Stimulated activated naive B cell treated with anti-CD40 and anti-IgM and Interleukin-4, amounts not matched to agents 10 μg/mL and 1 μg/mL and 100 μg/mL, for 72 hours (primary cell): ENCODE measurements around the gene GRXCR1.

Experiments used
- ATAC-seq, 2 donors: fragments of 150-1000 bp; cut with Tn5 transposase; replicated peaks; 2 replicates each; pipeline ENCODE4 v1.10.0; 2021; ENCODE audit warnings: moderate library complexity in 1 of 2
- DNase-seq: peaks from one replicate; pipeline ENCODE4 v3.0.0; 2021
- H3K27ac Mint-ChIP-seq: one replicate; pipeline ENCODE4 v1.8.0; 2022; ENCODE audit warnings: mild to moderate bottlenecking, mixed read lengths
- H3K27me3 Mint-ChIP-seq, 2 donors: one replicate each; pipeline ENCODE4 v1.8.0; 2022; ENCODE audit warnings: mixed read lengths in 2 of 2
- H3K36me3 Mint-ChIP-seq, 2 donors: one replicate each; pipeline ENCODE4 v1.8.0; 2022; ENCODE audit warnings: mixed read lengths in 2 of 2, mild to moderate bottlenecking in 1 of 2
- H3K4me1 Mint-ChIP-seq, 2 donors: one replicate each; pipeline ENCODE4 v1.8.0; 2022; ENCODE audit warnings: mixed read lengths in 2 of 2, mild to moderate bottlenecking in 1 of 2
- H3K4me3 Mint-ChIP-seq, 2 donors: one replicate each; pipeline ENCODE4 v1.8.0; 2022; ENCODE audit warnings: mild to moderate bottlenecking in 2 of 2, mixed read lengths in 2 of 2, moderate library complexity in 1 of 2
- H3K9me3 Mint-ChIP-seq, 2 donors: one replicate each; pipeline ENCODE4 v1.8.0; 2022; ENCODE audit warnings: mixed read lengths in 2 of 2, mild to moderate bottlenecking in 1 of 2

The GRXCR1 gene

GRCh38 chr4:42906891-42907759, 14.6 kb downstream of the GRXCR1 start:
- no peak overlapping the region for H3K4me3 Mint-ChIP-seq
- no peaks in the 10 kb centered on the region for H3K36me3 Mint-ChIP-seq
- H3K27me3 Mint-ChIP-seq, result peaks cover 8 to 23% of the 10 kb centered on the region in 2 donors
- H3K4me1 Mint-ChIP-seq, result no peaks in the 10 kb centered on the region
- H3K9me3 Mint-ChIP-seq, result no peaks in the 10 kb centered on the region
- DNase-seq, result no peak
- ATAC-seq, result no peak
- H3K27ac Mint-ChIP-seq, result no peak overlapping the region

DNA sequence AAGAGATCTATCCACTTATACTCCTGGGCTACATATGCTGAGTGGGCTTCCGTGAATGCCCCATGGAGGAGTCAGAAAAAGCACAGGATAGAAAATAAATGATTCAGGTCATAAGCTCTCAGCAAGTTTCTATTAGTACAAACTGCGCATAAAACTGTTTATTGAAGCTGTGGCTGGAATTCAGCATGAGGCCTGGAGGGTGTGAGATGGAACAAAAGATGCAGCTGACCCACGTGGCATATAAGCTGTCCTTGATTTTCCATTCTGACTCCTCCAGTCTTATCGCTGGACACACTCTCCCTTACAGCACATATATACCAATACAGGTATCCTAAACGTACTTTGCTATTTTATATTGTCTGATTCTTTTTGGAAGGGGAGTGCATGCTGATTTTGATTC, 17.9 kb downstream of the GRXCR1 start:
- Mint-ChIP-seq H3K4me1 (no peaks in the 10 kb centered on the region), H3K27ac (no peak overlapping the region), H3K9me3 (no peaks in the 10 kb centered on the region), H3K4me3 (no peak overlapping the region), H3K27me3 (peaks cover 2 to 14% of the 10 kb centered on the region in 2 donors), H3K36me3 (no peaks in the 10 kb centered on the region)
- ATAC-seq (no peak), DNase-seq (no peak)

DNA sequence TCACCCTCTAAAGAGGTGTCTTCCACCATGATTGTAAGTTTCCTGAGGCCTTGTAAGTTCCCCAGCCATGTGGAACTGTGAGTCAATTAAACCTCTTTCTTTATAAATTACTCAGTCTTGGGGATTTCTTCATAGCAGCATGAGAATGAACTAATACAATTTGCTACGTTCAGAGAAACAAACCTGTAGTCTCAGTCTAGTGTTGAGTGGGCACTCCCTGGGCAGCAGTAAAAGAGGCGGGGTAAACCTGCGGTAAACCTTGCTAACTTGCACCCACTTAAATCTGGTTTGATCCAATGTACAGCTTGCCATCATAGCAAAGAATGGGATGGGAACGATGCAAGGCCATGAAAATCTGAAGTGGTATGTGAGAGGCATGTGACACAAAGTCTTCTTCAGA, 22.4 kb downstream of the GRXCR1 start:
- Mint-ChIP-seq H3K4me1 (no peaks in the 10 kb centered on the region), H3K4me3 (no peak overlapping the region), H3K36me3 (no peaks in the 10 kb centered on the region), H3K9me3 (peaks cover 0 to 3% of the 10 kb centered on the region in 2 donors), H3K27ac (no peak overlapping the region), H3K27me3 (peaks cover 0 to 10% of the 10 kb centered on the region in 2 donors)
- no peak for DNase-seq
- ATAC-seq, result no peak

GRCh38 chr4:42915484-42915883, 23.0 kb downstream of the GRXCR1 start:
- peaks cover 0 to 3% of the 10 kb centered on the region in 2 donors for H3K9me3 Mint-ChIP-seq
- no peaks in the 10 kb centered on the region for H3K36me3 Mint-ChIP-seq
- H3K4me1 Mint-ChIP-seq, result no peaks in the 10 kb centered on the region
- no peak overlapping the region for H3K27ac Mint-ChIP-seq
- H3K4me3 Mint-ChIP-seq, result no peak overlapping the region
- H3K27me3 Mint-ChIP-seq, result peaks cover 0 to 4% of the 10 kb centered on the region in 2 donors
- ATAC-seq (no peak), DNase-seq (no peak)

- H3K27ac Mint-ChIP-seq, result no peak overlapping the region
- H3K4me1 Mint-ChIP-seq, result no peaks in the 10 kb centered on the region
- peaks cover 0 to 4% of the 10 kb centered on the region in 2 donors for H3K27me3 Mint-ChIP-seq
- no peak overlapping the region for H3K4me3 Mint-ChIP-seq
- no peak for ATAC-seq
- H3K36me3 Mint-ChIP-seq, result no peaks in the 10 kb centered on the region
- no peak for DNase-seq
- peaks cover 0 to 3% of the 10 kb centered on the region in 2 donors for H3K9me3 Mint-ChIP-seq
These were observed 24.8 kb downstream of the GRXCR1 start for GRCh38 chr4:42917296-42917695.

DNA sequence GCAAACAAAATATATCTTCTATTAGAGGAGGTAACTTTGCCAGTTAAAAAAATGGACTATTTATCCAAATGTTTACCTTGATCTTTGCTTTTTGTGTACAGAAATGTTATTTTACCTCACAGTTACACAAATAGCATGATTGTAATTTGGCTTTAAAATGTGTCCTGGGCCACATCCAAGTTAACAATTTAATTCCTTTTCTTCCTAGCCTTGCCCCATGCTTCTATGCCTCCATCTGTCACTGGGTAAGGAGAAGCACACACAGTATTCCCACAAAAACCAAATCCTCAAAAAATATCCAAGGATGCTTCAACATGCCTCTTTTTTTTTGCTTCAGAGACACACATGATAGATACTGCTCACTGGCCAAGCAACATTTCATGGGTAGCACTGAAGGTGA, 30.9 kb downstream of the GRXCR1 start:
- ATAC-seq (no peak), DNase-seq (no peak)
- Mint-ChIP-seq H3K4me3 (no peak overlapping the region), H3K27me3 (peaks cover 5 to 15% of the 10 kb centered on the region in 2 donors), H3K9me3 (peaks cover 1 to 2% of the 10 kb centered on the region in 2 donors), H3K36me3 (no peaks in the 10 kb centered on the region), H3K4me1 (no peaks in the 10 kb centered on the region), H3K27ac (no peak overlapping the region)

DNA sequence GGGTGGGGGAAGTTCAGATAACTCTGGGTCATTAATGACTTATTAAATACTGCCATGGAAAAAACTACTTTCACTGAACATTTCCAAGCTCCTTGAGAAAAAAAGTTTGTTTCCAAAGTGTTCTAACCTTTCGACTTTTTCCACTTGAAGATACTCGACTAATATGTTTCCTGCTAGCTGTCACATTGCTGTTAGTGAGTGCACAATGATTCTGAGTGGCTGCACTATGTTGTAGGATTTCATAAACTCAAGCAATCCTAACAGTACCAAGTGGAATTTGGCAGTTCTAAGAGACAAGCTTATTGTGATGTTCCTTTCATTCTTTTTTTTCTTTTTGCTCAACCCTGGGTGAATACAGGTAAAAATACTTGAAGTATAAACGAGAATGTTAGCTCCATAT, 33.4 kb downstream of the GRXCR1 start:
- no peak overlapping the region for H3K27ac Mint-ChIP-seq
- no peaks in the 10 kb centered on the region for H3K36me3 Mint-ChIP-seq
- DNase-seq (no peak), ATAC-seq (no peak)
- peaks cover 0 to 1% of the 10 kb centered on the region in 2 donors for H3K9me3 Mint-ChIP-seq
- H3K4me1 Mint-ChIP-seq, result no peaks in the 10 kb centered on the region
- H3K27me3 Mint-ChIP-seq, result peaks cover 5 to 13% of the 10 kb centered on the region in 2 donors
- H3K4me3 Mint-ChIP-seq, result no peak overlapping the region

DNA sequence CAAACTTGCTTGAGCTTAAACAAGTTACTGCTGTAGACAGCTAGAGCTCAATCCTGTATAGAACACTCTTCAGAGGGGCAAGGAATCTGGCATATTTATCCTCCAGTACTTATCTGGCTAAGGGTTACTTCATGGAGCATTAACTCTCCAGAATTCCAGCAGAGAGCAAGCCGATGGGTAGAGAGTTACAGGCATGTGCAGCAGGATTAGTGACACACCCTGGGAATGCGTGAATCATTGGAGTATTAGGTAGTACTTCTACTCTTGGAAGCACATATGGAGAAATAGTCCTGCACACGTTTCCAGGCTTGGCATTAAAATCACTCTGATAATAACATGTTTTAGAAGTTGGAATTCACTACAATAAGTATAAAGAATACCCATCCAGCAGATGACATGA, 35.4 kb downstream of the GRXCR1 start:
- Mint-ChIP-seq H3K4me1 (no peaks in the 10 kb centered on the region), H3K27ac (no peak overlapping the region), H3K4me3 (no peak overlapping the region), H3K9me3 (peaks cover 0 to under 1% of the 10 kb centered on the region in 2 donors), H3K27me3 (peaks cover 2 to 9% of the 10 kb centered on the region in 2 donors), H3K36me3 (no peaks in the 10 kb centered on the region)
- ATAC-seq (no peak), DNase-seq (no peak)

- Mint-ChIP-seq H3K36me3 (no peaks in the 10 kb centered on the region), H3K27ac (no peak overlapping the region), H3K4me1 (no peaks in the 10 kb centered on the region), H3K4me3 (no peak overlapping the region), H3K9me3 (no peaks in the 10 kb centered on the region), H3K27me3 (peaks cover 0 to 9% of the 10 kb centered on the region in 2 donors)
- no peak for ATAC-seq
- no peak for DNase-seq
These were observed 36.1 kb downstream of the GRXCR1 start for GRCh38 chr4:42928582-42928981.

GRCh38 chr4:42942216-42942615, 49.7 kb downstream of the GRXCR1 start:
- Mint-ChIP-seq H3K27ac (no peak overlapping the region), H3K36me3 (no peaks in the 10 kb centered on the region), H3K27me3 (peaks cover 3 to 6% of the 10 kb centered on the region in 2 donors), H3K4me1 (no peaks in the 10 kb centered on the region), H3K4me3 (no peak overlapping the region), H3K9me3 (no peaks in the 10 kb centered on the region)
- no peak for ATAC-seq
- DNase-seq, result no peak

GRCh38 chr4:42945874-42946273, 53.4 kb downstream of the GRXCR1 start:
- Mint-ChIP-seq H3K9me3 (no peaks in the 10 kb centered on the region), H3K36me3 (no peaks in the 10 kb centered on the region), H3K4me3 (no peak overlapping the region), H3K27me3 (peaks cover 3 to 6% of the 10 kb centered on the region in 2 donors), H3K4me1 (no peaks in the 10 kb centered on the region), H3K27ac (no peak overlapping the region)
- ATAC-seq (no peak), DNase-seq (no peak)

- DNase-seq (no peak), ATAC-seq (no peak)
- H3K27me3 Mint-ChIP-seq, result peaks cover 0 to 4% of the 10 kb centered on the region in 2 donors
- H3K4me3 Mint-ChIP-seq, result no peak overlapping the region
- no peaks in the 10 kb centered on the region for H3K4me1 Mint-ChIP-seq
- no peak overlapping the region for H3K27ac Mint-ChIP-seq
- no peaks in the 10 kb centered on the region for H3K36me3 Mint-ChIP-seq
- no peaks in the 10 kb centered on the region for H3K9me3 Mint-ChIP-seq
These were observed 60.8 kb downstream of the GRXCR1 start for GRCh38 chr4:42953321-42953720.

DNA sequence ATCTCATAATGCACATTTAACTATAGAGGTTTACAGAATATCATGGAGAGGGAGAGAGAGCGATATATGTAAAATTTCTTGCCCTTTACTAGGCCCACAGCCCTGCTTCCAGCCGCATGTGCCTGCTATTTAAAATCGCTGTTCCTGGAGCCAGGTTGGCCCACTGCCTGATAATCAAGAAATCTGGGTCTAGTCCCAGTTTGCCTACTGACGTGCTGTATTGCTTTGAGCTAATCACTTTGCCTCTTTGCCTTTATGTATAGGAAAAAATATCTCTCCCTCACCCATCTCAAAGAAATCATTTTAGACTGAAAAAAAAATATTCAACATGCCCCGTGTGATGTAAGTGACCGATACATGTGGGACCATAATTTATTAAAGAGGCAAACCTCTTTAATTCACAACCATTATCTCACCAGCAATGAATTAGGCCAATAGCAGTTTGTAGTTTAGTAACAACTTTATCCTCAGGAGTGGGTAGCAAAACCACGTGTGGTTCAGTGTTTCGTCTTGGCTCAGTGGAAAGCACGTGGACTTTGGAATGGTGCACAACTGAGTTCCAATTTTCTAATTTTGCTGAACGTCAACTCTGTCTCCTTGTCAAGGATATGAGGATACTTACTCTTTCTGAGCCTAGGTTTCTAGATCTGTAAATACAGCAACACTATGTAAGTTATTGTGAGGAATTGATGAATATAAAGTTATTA, 62.6 kb downstream of the GRXCR1 start:
- H3K4me3 Mint-ChIP-seq, result no peak overlapping the region
- peaks cover 0 to 4% of the 10 kb centered on the region in 2 donors for H3K27me3 Mint-ChIP-seq
- no peaks in the 10 kb centered on the region for H3K36me3 Mint-ChIP-seq
- H3K9me3 Mint-ChIP-seq, result no peaks in the 10 kb centered on the region
- no peak overlapping the region for H3K27ac Mint-ChIP-seq
- ATAC-seq (no peak), DNase-seq (no peak)
- H3K4me1 Mint-ChIP-seq, result no peaks in the 10 kb centered on the region

DNA sequence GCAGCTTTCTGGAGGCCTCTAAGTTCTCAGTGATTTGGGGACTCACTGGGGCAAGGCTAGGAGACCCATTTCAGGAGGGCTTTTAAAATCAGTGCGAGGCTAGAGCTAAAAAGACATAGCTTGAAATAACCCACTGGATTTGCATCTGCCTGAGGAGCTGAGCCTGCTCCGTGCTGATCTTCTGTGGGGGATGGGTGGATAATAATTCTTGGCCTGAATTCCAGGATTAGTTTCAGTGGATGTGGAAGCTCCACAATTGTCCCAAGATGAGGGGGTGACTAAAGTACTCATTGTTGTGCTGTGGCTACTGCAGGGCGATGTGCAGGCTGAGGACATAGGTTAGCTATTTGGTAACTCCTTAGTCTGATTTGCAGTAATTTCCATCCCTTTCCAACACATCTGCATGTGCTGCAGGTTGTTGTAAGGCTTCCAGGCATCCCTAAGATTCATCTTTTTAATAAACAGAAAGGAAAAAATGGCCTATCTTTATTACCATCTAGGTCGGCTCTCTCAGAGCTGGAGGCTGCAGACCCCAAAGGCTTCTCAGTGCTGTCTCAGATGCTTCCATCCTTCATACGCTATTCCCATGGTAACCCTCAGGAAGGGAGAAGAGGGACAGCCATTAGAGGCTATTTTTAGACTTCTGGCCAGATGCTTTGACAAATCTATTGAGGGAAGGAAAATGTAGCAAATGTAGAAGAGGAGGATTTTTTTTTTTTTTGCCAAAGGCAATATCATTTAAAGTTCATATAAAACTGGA, 63.4 kb downstream of the GRXCR1 start:
- no peaks in the 10 kb centered on the region for H3K4me1 Mint-ChIP-seq
- H3K36me3 Mint-ChIP-seq, result no peaks in the 10 kb centered on the region
- DNase-seq (no peak), ATAC-seq (no peak)
- no peak overlapping the region for H3K27ac Mint-ChIP-seq
- no peak overlapping the region for H3K4me3 Mint-ChIP-seq
- H3K9me3 Mint-ChIP-seq, result peaks cover 0 to 2% of the 10 kb centered on the region in 2 donors
- H3K27me3 Mint-ChIP-seq, result peaks cover 0 to 6% of the 10 kb centered on the region in 2 donors
